Upper lobe of right lung (tissue), 1 donor: ENCODE measurements around the gene RANBP10. TPM values are rescaled to one million over a fixed set of nuclear protein-coding genes. Genes with fewer than 3 reads are reported as not detected.

Experiments
- ATAC-seq: fragments of 200-7000 bp; cut with Tn5 transposase; one replicate; pipeline ENCODE4 v1.9.1; 2020; ENCODE audit warnings: mild to moderate bottlenecking, moderate library complexity
- DNase-seq: peaks from one replicate; pipeline ENCODE4 v3.0.0-alpha.2; 2020
- H3K27ac ChIP-seq: fragments of 200-600 bp; one replicate; pipeline ENCODE4 v1.8.0; 2022
- H3K27me3 ChIP-seq: fragments of 200-600 bp; one replicate; pipeline ENCODE4 v1.8.0; 2022; ENCODE audit warnings: mild to moderate bottlenecking
- H3K36me3 ChIP-seq: fragments of 200-600 bp; one replicate; pipeline ENCODE4 v1.8.0; 2022
- H3K4me1 ChIP-seq: fragments of 200-600 bp; one replicate; pipeline ENCODE4 v1.8.0; 2022
- H3K4me3 ChIP-seq: fragments of 200-600 bp; one replicate; pipeline ENCODE4 v1.8.0; 2022; ENCODE audit warnings: mild to moderate bottlenecking
- H3K9me3 ChIP-seq: fragments of 200-600 bp; one replicate; pipeline ENCODE4 v1.8.0; 2022
- CTCF ChIP-seq: fragments of 200-600 bp; IDR thresholded peaks from one replicate; pipeline ENCODE4 v1.8.0; 2022; ENCODE audit warnings: antibody characterized with exemption
- intact Hi-C: fragments of 100-400 bp; cut with DNase I; formaldehyde crosslinking; loops from one replicate; pipeline ENCODE4 v1.11.0; 2022
- total RNA-seq: library from RNA; stranded (reverse); fragmentation: NEBNext Ultra II Directional; extraction: Animal tissue kit (Norgen Biotek cat#: 25700); gene quantifications from one replicate; pipeline ENCODE4 v1.2.1, GENCODE V29; 2021
- donor health status: DM: no; HTN: yes; CAD: no; lungs with severe emphysema.

Gene RANBP10
- total RNA-seq, 1 donor from 2014 or later: 19.2 TPM

DNA sequence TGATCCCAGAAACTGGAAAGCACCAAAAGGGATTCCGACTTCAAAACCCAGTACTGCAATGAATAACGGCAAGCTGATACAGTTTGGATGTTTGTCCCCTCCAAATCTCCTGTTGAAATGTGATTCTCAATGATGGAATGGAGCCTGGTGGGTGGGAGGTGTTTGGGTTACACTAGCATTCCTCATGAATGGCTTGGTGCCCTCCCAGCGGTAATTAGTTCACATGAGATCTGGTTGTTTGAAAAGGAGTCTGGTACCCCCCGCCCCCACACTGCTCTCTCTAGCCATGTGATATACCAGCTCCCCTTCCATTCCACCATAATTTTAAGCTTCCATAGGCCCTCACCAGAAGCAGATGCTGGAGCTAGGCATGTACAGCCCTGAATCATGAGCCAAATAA, 40.1 kb downstream of the RANBP10 start:
- no peak overlapping the region for H3K27ac ChIP-seq
- no peak for TF ChIP-seq CTCF
- H3K4me3 ChIP-seq: no peak overlapping the region
- ATAC-seq: no peak
- H3K27me3 ChIP-seq: no peaks in the 10 kb centered on the region
- H3K9me3 ChIP-seq: no peaks in the 10 kb centered on the region
- H3K36me3 ChIP-seq: peaks cover 12% of the 10 kb centered on the region
- H3K4me1 ChIP-seq: no peaks in the 10 kb centered on the region
- no peak for DNase-seq
- intact Hi-C loops: no loop called here

DNA sequence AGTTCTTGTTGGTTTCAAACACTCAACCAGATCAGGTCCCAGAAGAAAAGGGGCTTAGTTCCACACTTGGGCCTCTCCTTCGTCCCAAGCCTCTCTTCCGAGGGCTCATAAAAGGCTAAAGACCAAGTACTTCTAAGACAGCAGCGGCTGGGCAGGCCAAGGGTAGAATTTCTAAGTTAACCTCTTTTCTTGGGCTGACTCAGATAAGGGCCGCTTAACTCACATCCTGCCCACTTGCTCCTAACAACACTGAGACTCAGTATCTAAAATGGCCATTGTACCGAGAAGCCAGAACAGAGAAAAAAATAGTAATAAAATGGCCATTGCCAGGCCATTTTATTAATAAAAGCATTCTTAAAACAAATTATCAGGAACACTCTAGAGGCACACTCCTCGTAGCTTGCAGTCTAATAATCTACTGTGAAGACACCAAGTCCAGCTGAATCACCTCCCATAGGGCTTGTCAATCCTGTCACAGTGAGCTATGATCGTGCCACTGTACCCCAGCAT, 42.1 kb downstream of the RANBP10 start:
- no peak for DNase-seq
- Histone ChIP-seq H3K27me3 (no peaks in the 10 kb centered on the region), H3K36me3 (peaks cover 2% of the 10 kb centered on the region), H3K27ac (no peak overlapping the region), H3K4me1 (no peaks in the 10 kb centered on the region), H3K4me3 (no peak overlapping the region), H3K9me3 (no peaks in the 10 kb centered on the region)
- no peak for ATAC-seq
- TF ChIP-seq CTCF: no peak
- intact Hi-C loops: no loop called here

DNA sequence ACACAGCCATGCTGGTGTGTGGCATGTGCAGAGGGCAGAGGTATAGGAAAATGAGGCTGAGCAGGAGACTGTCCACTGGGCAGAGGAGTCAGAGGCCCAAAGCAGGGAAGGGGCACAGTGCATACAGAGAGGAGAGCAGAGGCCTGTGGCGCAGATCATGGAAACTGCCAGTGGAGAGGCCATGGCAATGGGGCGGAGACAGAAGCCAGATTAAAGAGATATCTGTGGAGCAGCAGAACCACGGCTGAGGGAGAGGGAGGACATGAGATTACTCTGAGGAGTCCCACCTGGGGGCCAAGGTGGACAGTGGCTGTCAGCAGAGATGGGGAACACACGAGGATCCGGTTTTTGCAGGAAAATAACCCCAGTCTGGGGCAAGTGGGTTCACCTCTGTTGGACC, 43.3 kb downstream of the RANBP10 start:
- no peak for TF ChIP-seq CTCF
- Histone ChIP-seq H3K27me3 (no peaks in the 10 kb centered on the region), H3K9me3 (no peaks in the 10 kb centered on the region), H3K4me3 (no peak overlapping the region), H3K36me3 (peaks cover 11% of the 10 kb centered on the region), H3K27ac (no peak overlapping the region), H3K4me1 (no peaks in the 10 kb centered on the region)
- peak; percentile 31 for ATAC-seq
- intact Hi-C loops: no loop called here
- DNase-seq: no peak

DNA sequence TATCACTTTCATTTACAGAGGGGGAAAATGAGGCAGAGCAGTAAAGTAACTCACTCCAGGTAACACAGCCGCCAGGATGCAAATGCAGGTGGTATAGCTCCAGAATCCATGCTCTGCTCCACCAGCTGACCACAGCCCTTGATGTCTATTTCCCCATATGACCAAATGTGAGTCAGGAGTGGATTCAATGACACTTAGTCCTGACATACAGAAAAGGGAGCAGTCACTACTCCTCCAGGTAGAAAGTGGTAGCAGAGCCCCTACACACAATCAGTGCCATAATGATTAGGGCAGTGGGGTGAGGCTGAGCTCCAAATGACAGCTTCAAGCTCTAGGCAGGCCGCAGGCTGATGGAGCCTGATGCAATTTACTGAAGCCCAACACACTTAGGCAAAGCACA, 44.0 kb downstream of the RANBP10 start:
- DNase-seq (no peak), ATAC-seq (no peak)
- Histone ChIP-seq H3K36me3 (peaks cover 11% of the 10 kb centered on the region), H3K9me3 (no peaks in the 10 kb centered on the region), H3K4me1 (no peaks in the 10 kb centered on the region), H3K4me3 (no peak overlapping the region), H3K27me3 (no peaks in the 10 kb centered on the region), H3K27ac (no peak overlapping the region)
- intact Hi-C loops: no loop called here
- TF ChIP-seq CTCF: no peak

GRCh38 chr16:67761924-67762323, 44.4 kb downstream of the RANBP10 start:
- Histone ChIP-seq H3K27me3 (no peaks in the 10 kb centered on the region), H3K27ac (no peak overlapping the region), H3K9me3 (no peaks in the 10 kb centered on the region), H3K4me1 (no peaks in the 10 kb centered on the region), H3K4me3 (no peak overlapping the region), H3K36me3 (peaks cover 11% of the 10 kb centered on the region)
- ATAC-seq (no peak), DNase-seq (no peak)
- intact Hi-C loops: no loop called here
- no peak for TF ChIP-seq CTCF

DNA sequence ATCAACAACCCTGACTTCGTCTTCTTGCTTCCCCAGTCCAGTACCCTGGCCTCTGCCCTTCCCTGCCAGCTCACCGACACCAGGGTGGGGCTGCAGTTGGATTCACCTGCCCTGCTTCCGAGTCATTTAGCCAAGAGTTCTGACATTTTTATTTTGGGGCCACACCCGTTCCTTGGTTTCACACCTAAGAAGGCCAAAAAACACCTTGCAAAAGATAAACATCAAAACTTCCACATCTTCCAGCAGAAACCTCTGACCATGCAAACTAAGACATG, 45.5 kb downstream of the RANBP10 start:
- no peaks in the 10 kb centered on the region for H3K9me3 ChIP-seq
- H3K36me3 ChIP-seq: peaks cover 11% of the 10 kb centered on the region
- ATAC-seq (no peak), DNase-seq (no peak)
- TF ChIP-seq CTCF: no peak
- H3K27ac ChIP-seq: no peak overlapping the region
- H3K27me3 ChIP-seq: no peaks in the 10 kb centered on the region
- intact Hi-C loops: no loop called here
- no peak overlapping the region for H3K4me3 ChIP-seq
- no peaks in the 10 kb centered on the region for H3K4me1 ChIP-seq
